HepG2 (cell line): Measurements from ENCODE around the gene ZMIZ2. TPM values are rescaled to one million over a fixed set of nuclear protein-coding genes. Genes with fewer than 3 reads are reported as not detected.

Source experiments
- ATAC-seq: fragments of 200-7000 bp; cut with Tn5 transposase; 3 replicates; pipeline ENCODE4 v1.9.1; 2020; ENCODE audit warnings: mild to moderate bottlenecking, moderate library complexity
- BruUV-seq: library from RNA; stranded (reverse); fragments of 400-500 nt; replicated peaks from 2 replicates; lab custom pipeline; 2021; lab: Mats Ljungman, UMichigan
- CTCF ChIA-PET: fragments of 300-600 bp; formaldehyde crosslinking; extraction: SDS; loops from one replicate; lab custom pipeline; 2021; ENCODE audit warnings: low total read pairs, inconsistent platforms, low intra/inter-chr PET ratio; lab: Yijun Ruan, JAX
- POLR2A ChIA-PET: fragments of 350-600 bp; sonication (Branson Sonifier 250); formaldehyde crosslinking; loops from one replicate; lab custom pipeline; 2020; ENCODE audit warnings: antibody characterized with exemption, inconsistent platforms; lab: Yijun Ruan, JAX
- DNase-seq: peaks from one replicate; pipeline ENCODE4 v3.0.0-alpha.2; 2015; ENCODE audit warnings: low spot score
- FAIRE-seq: peaks from 3 replicates; lab custom pipeline; 2011; peaks lifted over from hg19 to GRCh38; lab: Jason Lieb, UNC
- H2AFZ ChIP-seq: one replicate; pipeline ENCODE4 v1.6.1; 2011; ENCODE audit warnings: low read length, inconsistent platforms
- H3K27ac ChIP-seq: fragments of 300-600 bp; 3 replicates; pipeline ENCODE4 v1.8.0; 2011; ENCODE audit warnings: mixed run types, mild to moderate bottlenecking, mixed read lengths, low read length, inconsistent platforms; ENCODE audit not compliant: insufficient read depth; ENCODE audit errors: extremely low read length
- H3K27me3 ChIP-seq, 2 experiments: fragments of 200-600 bp in 1 of 2; 2 replicates in 1 of 2; 3 replicates in 1 of 2; pipeline versions ENCODE4 v1.6.0 to v1.8.0; 2011; ENCODE audit warnings: low read length in 2 of 2, mild to moderate bottlenecking in 2 of 2, moderate library complexity in 2 of 2, inconsistent platforms in 1 of 2; ENCODE audit not compliant: insufficient read depth in 2 of 2, control insufficient read depth in 1 of 2
- H3K36me3 ChIP-seq, 2 experiments: fragments of 200-600 bp in 1 of 2; replicated peaks in 1 of 2; 2 replicates in 1 of 2; 3 replicates in 1 of 2; pipeline versions ENCODE4 v1.5.1 to v1.8.0; 2011; ENCODE audit warnings: low read length in 2 of 2, inconsistent platforms in 1 of 2; ENCODE audit not compliant: insufficient read depth in 2 of 2, control insufficient read depth in 1 of 2
- H3K4me1 ChIP-seq: 2 replicates; pipeline ENCODE4 v1.5.1; 2012; ENCODE audit warnings: low read length, inconsistent platforms; ENCODE audit not compliant: insufficient read depth
- H3K4me2 ChIP-seq: 2 replicates; pipeline ENCODE4 v1.6.0; 2011; ENCODE audit warnings: low read depth, low read length, inconsistent platforms
- H3K4me3 ChIP-seq, 3 experiments: fragments of 200-600 bp in 1 of 3; sonication (generic), shearing (Covaris generic) in 1 of 3; replicated peaks in 1 of 3; 2 replicates each; pipeline ENCODE4 v1.5.1; 2011 to 2016; ENCODE audit warnings: low read length in 3 of 3, inconsistent platforms in 2 of 3, low read depth in 2 of 3, mild to moderate bottlenecking in 2 of 3, control low read depth in 1 of 3, mixed read lengths in 1 of 3; ENCODE audit not compliant: insufficient read depth in 1 of 3
- H3K79me2 ChIP-seq: one replicate; pipeline ENCODE4 v1.6.1; 2011; ENCODE audit warnings: low read length, inconsistent platforms; ENCODE audit not compliant: insufficient read depth
- H3K9ac ChIP-seq: 2 replicates; pipeline ENCODE4 v1.6.0; 2011; ENCODE audit warnings: mild to moderate bottlenecking, low read depth, low read length, inconsistent platforms; ENCODE audit not compliant: insufficient read depth
- H3K9me3 ChIP-seq: 2 replicates; pipeline ENCODE4 v1.5.1; 2012; ENCODE audit warnings: mild to moderate bottlenecking, low read length
- H4K20me1 ChIP-seq: 2 replicates; pipeline ENCODE4 v1.6.0; 2011; ENCODE audit warnings: inconsistent platforms, mild to moderate bottlenecking, low read length, moderate library complexity; ENCODE audit not compliant: insufficient read depth
- AGO2 ChIP-seq: fragments of 200-400 bp; formaldehyde crosslinking; optimal IDR thresholded peaks from 2 replicates; pipeline ENCODE3; 2017; ENCODE audit warnings: mild to moderate bottlenecking, low read depth, low read length, moderate library complexity
- HNRNPK ChIP-seq: fragments of 200-400 bp; formaldehyde crosslinking; IDR thresholded peaks from 2 replicates; pipeline ENCODE4 v1.6.1; 2018; ENCODE audit warnings: low read length, low read depth, moderate library complexity, mild to moderate bottlenecking; ENCODE audit not compliant: poor library complexity, severe bottlenecking
- HNRNPUL1 ChIP-seq: fragments of 200-400 bp; formaldehyde crosslinking; IDR thresholded peaks from 2 replicates; pipeline ENCODE4 v1.6.1; 2017; ENCODE audit warnings: low read depth, mild to moderate bottlenecking, low read length, moderate library complexity
- PBX3 ChIP-seq: sonication (generic); formaldehyde crosslinking; IDR thresholded peaks from 2 replicates; pipeline ENCODE4 v1.8.1; 2023; ENCODE audit warnings: missing genetic modification reagents, inconsistent platforms, borderline replicate concordance
- ZNF572 ChIP-seq: sonication (generic); formaldehyde crosslinking; IDR thresholded peaks from 2 replicates; pipeline ENCODE4 v1.5.1; 2020; ENCODE audit warnings: mild to moderate bottlenecking, missing genetic modification reagents
- WGBS: methylation state at CpG from one replicate; pipeline ENCODE4 v1.1.6; 2017; ENCODE audit warnings: low lambda C conversion rate; 5-methylcytosine and 5-hydroxymethylcytosine counted together
- in situ Hi-C: cut with HindIII; loops from 2 replicates; pipeline ENCODE4 v1.10.0; 2017; ENCODE audit warnings: low pct_unique_long_range_greater_than_20kb; ENCODE audit not compliant: extremely low pct_ligation_motif_present
- intact Hi-C: fragments of 100-400 bp; cut with micrococcal nuclease; formaldehyde crosslinking; loops from one replicate; pipeline ENCODE4 v1.10.0; 2022; ENCODE audit not compliant: unreplicated experiment
- polyA plus RNA-seq, 8 experiments: library from polyadenylated mRNA; depleted of rRNA in 3 of 8; stranded (reverse) in 7 of 8; unstranded in 1 of 8; fragments of >200 nt; fragmentation: Illumina TruSeq in 4 of 8; extraction: Trizol in 4 of 8; gene quantifications; 2 replicates each; pipeline versions ENCODE4 v1.2.1 to v1.2.3, GENCODE V29; 2011 to 2016; ENCODE audit warnings: low read depth in 4 of 8, missing spikeins in 1 of 8, mixed read lengths in 1 of 8; ENCODE audit not compliant: insufficient read depth in 1 of 8
- total RNA-seq, 5 experiments: library from RNA; depleted of rRNA; stranded (reverse); fragments of >200 nt; fragmentation: Illumina TruSeq; extraction: Trizol; gene quantifications; 2 replicates each; pipeline ENCODE4 v1.2.3, GENCODE V29; 2016; ENCODE audit warnings: low read depth in 1 of 5
- TF ChIP-seq, protein P1 (sequence below): IDR thresholded peaks from 2 replicates; pipeline ENCODE4 v1.6.1; 2016; ENCODE audit warnings: missing compliant biosample characterization, missing genetic modification reagents, borderline replicate concordance

Gene ZMIZ2
- total and polyA plus RNA-seq, 2 of the 13 experiments (the other 11 are each of a cell fraction or from before 2014, with no cell fraction given) = 4.9 to 7.9 TPM

DNA sequence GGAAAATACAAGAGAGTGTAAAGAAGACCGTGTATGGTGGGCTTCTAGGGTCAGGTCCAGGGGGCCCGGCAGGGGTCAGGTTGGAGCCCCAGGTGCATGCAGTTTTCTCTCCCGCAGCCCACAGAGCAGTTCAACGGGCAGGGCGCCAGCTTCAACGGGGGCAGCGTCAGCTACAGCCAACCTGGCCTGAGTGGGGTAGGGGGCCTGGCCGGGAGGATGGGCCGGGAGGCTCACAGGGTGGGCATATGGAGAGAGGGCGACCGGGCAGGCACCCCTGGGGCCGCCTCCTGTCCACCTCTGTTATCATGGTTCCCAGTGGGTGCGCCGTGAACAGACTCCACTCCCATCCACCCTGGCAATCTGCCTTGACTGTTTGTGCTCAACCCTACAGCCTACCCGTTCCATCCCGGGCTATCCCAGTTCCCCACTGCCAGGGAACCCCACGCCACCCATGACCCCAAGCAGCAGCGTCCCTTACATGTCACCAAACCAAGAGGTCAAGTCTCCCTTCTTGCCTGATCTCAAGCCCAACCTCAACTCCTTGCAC, 11.5 kb downstream of the ZMIZ2 start:
- CTCF ChIA-PET = no interaction called here

DNA sequence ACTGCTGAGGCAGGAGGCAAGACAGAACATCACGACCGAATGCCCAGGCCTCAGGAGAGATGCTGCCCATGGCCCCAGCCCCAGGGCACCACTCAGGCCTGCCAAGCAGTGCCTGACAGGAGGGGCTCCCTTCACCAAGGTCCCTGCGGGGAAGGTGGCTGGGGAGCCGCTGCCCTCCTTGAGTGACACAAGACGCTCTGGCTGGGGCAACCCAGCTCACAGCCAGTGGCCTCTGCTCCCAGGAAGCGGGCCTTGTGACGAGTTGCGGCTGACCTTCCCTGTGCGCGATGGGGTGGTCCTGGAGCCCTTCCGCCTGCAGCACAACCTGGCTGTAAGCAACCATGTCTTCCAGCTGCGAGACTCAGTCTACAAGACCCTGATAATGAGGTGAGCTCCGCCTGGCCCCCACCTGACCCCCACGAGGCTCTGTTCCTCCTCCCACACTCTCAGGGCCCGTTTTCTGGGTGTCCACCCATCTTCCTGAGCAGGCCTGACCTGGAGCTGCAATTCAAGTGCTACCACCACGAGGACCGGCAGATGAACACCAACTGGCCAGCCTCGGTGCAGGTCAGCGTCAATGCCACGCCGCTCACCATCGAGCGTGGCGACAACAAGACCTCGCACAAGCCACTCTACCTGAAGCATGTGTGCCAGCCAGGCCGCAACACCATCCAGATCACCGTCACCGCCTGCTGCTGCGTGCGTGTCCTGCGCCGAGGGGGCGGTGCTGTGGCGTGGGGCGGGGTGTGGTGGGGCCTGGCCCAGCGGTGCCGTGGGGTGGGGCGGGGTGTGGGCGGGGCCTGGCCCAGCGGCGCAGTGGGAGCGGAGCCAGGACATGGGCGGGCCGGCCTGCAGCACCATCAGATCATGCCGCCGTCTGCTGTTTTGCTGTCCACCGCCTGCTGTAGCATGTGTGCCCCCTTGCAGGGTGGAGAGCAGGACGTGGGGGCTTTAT, 12.8 kb downstream of the ZMIZ2 start:
- no peaks in the 10 kb centered on the region for H4K20me1 ChIP-seq
- in situ Hi-C loops = loop anchor here (25.0 kb wide), 1 partner anchor 174 kb away; the partner anchor contains the start of gene TMED4
- peaks cover 41 to 51% of the 10 kb centered on the region in 2 experiments; a peak in 4 of 5 replicates for H3K36me3 ChIP-seq
- no peak for TF ChIP-seq PBX3
- TF ChIP-seq, all 625 proteins: peak for 0
- no peak for ATAC-seq
- Histone ChIP-seq H3K9me3 (no peaks in the 10 kb centered on the region), H3K27me3 (no peaks in the 10 kb centered on the region), H2AFZ (no peak overlapping the region), H3K9ac (no peak overlapping the region), H3K4me2 (no peak overlapping the region), H3K4me3 (no peak overlapping the region), H3K4me1 (no peaks in the 10 kb centered on the region), H3K79me2 (no peaks in the 10 kb centered on the region), H3K27ac (no peak overlapping the region)
- intact Hi-C loops = no loop called here
- no peak for FAIRE-seq
- no peak for DNase-seq
- POLR2A ChIA-PET = interaction anchor here (0.7 kb wide), 1 partner anchor 242 kb away, joined by 3 read pairs; no protein-coding TSS in a partner anchor
- CTCF ChIA-PET = no interaction called here
- BruUV-seq = no TSS peak
- WGBS = 97% methylated on average over 20 of the region's 48 CpGs

More for the DNA sequence above, 11.5 kb downstream of the ZMIZ2 start:
- Histone ChIP-seq H2AFZ (no peak overlapping the region), H3K9ac (no peak overlapping the region), H3K9me3 (no peaks in the 10 kb centered on the region)
- intact Hi-C loops (no loop called here), in situ Hi-C loops (loop anchor here (25.0 kb wide), 1 partner anchor 173 kb away; the partner anchor contains the start of gene TMED4)
- ATAC-seq = no peak
- FAIRE-seq = no peak
- TF ChIP-seq ZNF572 = no peak
- TF ChIP-seq, protein P1, sequence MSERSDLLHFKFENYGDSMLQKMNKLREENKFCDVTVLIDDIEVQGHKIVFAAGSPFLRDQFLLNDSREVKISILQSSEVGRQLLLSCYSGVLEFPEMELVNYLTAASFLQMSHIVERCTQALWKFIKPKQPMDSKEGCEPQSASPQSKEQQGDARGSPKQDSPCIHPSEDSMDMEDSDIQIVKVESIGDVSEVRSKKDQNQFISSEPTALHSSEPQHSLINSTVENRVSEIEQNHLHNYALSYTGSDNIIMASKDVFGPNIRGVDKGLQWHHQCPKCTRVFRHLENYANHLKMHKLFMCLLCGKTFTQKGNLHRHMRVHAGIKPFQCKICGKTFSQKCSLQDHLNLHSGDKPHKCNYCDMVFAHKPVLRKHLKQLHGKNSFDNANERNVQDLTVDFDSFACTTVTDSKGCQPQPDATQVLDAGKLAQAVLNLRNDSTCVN (CRISPR knock-in tag) = no peak
- TF ChIP-seq HNRNPUL1 = no peak
- peak; percentile 47 for TF ChIP-seq AGO2
- no peak for TF ChIP-seq HNRNPK
- TF ChIP-seq, all 625 proteins: peak for 1
- Histone ChIP-seq H3K4me3 (no peak overlapping the region), H3K4me1 (no peaks in the 10 kb centered on the region), H4K20me1 (no peaks in the 10 kb centered on the region), H3K27ac (no peak overlapping the region), H3K27me3 (no peaks in the 10 kb centered on the region), H3K79me2 (peaks cover under 1% of the 10 kb centered on the region), H3K36me3 (peaks cover 37% of the 10 kb centered on the region in 2 experiments; a peak in 4 of 5 replicates), H3K4me2 (no peak overlapping the region)
- POLR2A ChIA-PET = no interaction called here
- no TSS peak for BruUV-seq
- no peak for DNase-seq
- WGBS = 95% methylated on average over 9 of the region's 18 CpGs
